ENCODE measurements around the gene CFAP99. TPM values are rescaled to one million over a fixed set of nuclear protein-coding genes. Genes with fewer than 3 reads are reported as not detected.
A peak's percentile ranks its signal among the peaks of the same experiment; 100 is the strongest.

The CFAP99 gene
- total and polyA plus RNA-seq, 9 of the 15 experiments (the other 6 are each of a cell fraction or from before 2014, with no cell fraction given) = 0.07 to 0.18 (median 0.09) TPM; not detected in 6

DNA sequence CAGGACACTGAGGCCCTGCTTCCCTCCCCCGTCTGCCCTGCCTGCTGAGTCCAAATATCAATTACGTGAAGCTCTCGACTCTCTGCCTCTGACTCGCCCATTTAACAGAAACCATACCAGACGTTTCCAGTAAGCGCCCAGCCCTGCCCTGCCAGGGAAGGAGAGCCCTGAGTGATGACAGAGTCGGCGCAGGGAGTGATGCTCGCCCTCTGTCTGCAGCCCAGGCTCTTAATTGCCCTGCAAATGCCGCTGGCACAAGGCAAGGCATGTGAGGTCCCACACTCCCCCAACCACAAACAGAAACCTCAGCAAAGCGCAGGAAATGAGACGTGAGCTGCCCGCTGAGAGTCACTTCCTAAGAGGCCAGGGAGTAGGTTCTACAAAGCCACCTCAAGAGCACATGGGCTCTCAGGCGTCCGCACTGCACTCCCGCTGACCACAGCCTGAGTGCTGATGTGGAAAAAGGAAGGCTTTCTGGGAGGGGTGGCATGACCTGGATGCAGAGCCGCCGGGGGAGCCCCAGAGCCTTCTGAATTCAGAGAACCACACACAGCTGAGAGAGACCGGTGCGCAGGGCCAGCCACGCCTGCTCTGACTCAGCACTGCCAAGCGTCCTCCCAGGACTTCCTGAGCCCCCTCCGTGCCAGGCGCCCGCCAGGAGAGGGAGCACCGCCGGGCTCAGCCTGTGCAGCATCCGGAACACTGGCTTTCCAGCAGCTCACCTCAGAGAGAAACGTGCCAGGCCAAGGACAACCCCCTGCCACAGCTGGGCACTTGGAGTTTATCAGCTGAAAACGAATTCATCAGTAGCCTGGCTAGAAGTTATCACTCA is 5.7 kb upstream of the CFAP99 start (continued):
- no peak for TF ChIP-seq ILF3 (IDR thresholded peaks at IDR 0.05; ENCODE audit: borderline replicate concordance)
- no peak for TF ChIP-seq SMARCE1 (IDR thresholded peaks at IDR 0.05)
- peak; percentile 26; the same call in 1 of the 2 replicates for TF ChIP-seq ATF7 (IDR thresholded peaks at IDR 0.05)
- TF ChIP-seq, protein P1, sequence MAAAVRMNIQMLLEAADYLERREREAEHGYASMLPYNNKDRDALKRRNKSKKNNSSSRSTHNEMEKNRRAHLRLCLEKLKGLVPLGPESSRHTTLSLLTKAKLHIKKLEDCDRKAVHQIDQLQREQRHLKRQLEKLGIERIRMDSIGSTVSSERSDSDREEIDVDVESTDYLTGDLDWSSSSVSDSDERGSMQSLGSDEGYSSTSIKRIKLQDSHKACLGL (CRISPR knock-in tag; IDR thresholded peaks at IDR 0.05; ENCODE audit: borderline replicate concordance, poor library complexity, severe bottlenecking) = no peak
- TF ChIP-seq KLF13 (tag; IDR thresholded peaks at IDR 0.05; ENCODE audit: borderline replicate concordance, low read depth) = 0 out of 2 replicates have a peak, but pooled peaks have one; percentile 20
- TF ChIP-seq BRD9 (IDR thresholded peaks at IDR 0.05; ENCODE audit: low read depth, partially characterized antibody) = peak; percentile 19
- no peak for TF ChIP-seq GTF2F1 (IDR thresholded peaks at IDR 0.05; ENCODE audit: low read depth, low read length)
- TF ChIP-seq, protein P2, sequence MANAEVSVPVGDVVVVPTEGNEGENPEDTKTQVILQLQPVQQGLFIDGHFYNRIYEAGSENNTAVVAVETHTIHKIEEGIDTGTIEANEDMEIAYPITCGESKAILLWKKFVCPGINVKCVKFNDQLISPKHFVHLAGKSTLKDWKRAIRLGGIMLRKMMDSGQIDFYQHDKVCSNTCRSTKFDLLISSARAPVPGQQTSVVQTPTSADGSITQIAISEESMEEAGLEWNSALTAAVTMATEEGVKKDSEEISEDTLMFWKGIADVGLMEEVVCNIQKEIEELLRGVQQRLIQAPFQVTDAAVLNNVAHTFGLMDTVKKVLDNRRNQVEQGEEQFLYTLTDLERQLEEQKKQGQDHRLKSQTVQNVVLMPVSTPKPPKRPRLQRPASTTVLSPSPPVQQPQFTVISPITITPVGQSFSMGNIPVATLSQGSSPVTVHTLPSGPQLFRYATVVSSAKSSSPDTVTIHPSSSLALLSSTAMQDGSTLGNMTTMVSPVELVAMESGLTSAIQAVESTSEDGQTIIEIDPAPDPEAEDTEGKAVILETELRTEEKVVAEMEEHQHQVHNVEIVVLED (CRISPR knock-in tag; IDR thresholded peaks at IDR 0.05) = no peak
- TF ChIP-seq KDM4B (IDR thresholded peaks at IDR 0.05; ENCODE audit: borderline replicate concordance in 2 of 2, low read depth in 1 of 2) = no peak
- TF ChIP-seq ZNF699 (CRISPR knock-in tag; IDR thresholded peaks at IDR 0.05; ENCODE audit: insufficient replicate concordance) = no peak
- no peak for TF ChIP-seq FOS (IDR thresholded peaks at IDR 0.05; ENCODE audit: extremely low read depth, insufficient read length)
- TF ChIP-seq, protein P3, sequence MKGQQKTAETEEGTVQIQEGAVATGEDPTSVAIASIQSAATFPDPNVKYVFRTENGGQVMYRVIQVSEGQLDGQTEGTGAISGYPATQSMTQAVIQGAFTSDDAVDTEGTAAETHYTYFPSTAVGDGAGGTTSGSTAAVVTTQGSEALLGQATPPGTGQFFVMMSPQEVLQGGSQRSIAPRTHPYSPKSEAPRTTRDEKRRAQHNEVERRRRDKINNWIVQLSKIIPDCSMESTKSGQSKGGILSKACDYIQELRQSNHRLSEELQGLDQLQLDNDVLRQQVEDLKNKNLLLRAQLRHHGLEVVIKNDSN (CRISPR knock-in tag; IDR thresholded peaks at IDR 0.05) = no peak
- peak in 1 of 2 experiments; percentile 26; a peak in 1 of 4 replicates for TF ChIP-seq RAD21 (CRISPR knock-in tag; conservative IDR thresholded peaks at IDR 0.05 in 1 of 2, IDR thresholded peaks at IDR 0.05 in 1 of 2)
- no peak for TF ChIP-seq KLF16 (IDR thresholded peaks at IDR 0.05)
- peak; percentile 81 for TF ChIP-seq EP400 (IDR thresholded peaks at IDR 0.05)
- TF ChIP-seq MEF2A (IDR thresholded peaks at IDR 0.05; ENCODE audit: control insufficient read depth, low read depth, low read length) = no peak
- TF ChIP-seq, protein P4, sequence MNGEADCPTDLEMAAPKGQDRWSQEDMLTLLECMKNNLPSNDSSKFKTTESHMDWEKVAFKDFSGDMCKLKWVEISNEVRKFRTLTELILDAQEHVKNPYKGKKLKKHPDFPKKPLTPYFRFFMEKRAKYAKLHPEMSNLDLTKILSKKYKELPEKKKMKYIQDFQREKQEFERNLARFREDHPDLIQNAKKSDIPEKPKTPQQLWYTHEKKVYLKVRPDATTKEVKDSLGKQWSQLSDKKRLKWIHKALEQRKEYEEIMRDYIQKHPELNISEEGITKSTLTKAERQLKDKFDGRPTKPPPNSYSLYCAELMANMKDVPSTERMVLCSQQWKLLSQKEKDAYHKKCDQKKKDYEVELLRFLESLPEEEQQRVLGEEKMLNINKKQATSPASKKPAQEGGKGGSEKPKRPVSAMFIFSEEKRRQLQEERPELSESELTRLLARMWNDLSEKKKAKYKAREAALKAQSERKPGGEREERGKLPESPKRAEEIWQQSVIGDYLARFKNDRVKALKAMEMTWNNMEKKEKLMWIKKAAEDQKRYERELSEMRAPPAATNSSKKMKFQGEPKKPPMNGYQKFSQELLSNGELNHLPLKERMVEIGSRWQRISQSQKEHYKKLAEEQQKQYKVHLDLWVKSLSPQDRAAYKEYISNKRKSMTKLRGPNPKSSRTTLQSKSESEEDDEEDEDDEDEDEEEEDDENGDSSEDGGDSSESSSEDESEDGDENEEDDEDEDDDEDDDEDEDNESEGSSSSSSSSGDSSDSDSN (IDR thresholded peaks at IDR 0.05; ENCODE audit: borderline replicate concordance in 1 of 2, low read depth in 2 of 2, low read length in 2 of 2) = 0 out of 4 replicates have a peak, but pooled peaks of 1 of the 2 experiments have one; percentile 21
- no peak for TF ChIP-seq SREBF2 (CRISPR knock-in tag; IDR thresholded peaks at IDR 0.05)
- TF ChIP-seq ESRRB (CRISPR knock-in tag; IDR thresholded peaks at IDR 0.05; ENCODE audit: borderline replicate concordance) = no peak
- no peak for TF ChIP-seq NCOR1 (IDR thresholded peaks at IDR 0.05)
- TF ChIP-seq EP300 (IDR thresholded peaks at IDR 0.05; ENCODE audit: low read length) = peak; percentile 3; the same call in 1 of the 2 replicates

All from K562 (cell line).